CD14-positive monocyte (primary cell): ENCODE data around the gene OR1B1. TPM values are rescaled to one million over a fixed set of nuclear protein-coding genes. Genes with fewer than 3 reads are reported as not detected.
"Not testable (repeated sequence)": the region's sequence is repeated elsewhere in the genome, so short reads cannot be mapped to it uniquely, and the experiment has no call there.

Experiments used
- DNase-seq, 3 donors: peaks; one replicate each; pipeline ENCODE4 v3.0.0-alpha.2; 2011 to 2022
- H2AFZ ChIP-seq: 2 replicates; pipeline ENCODE4 v1.6.0; 2012; ENCODE audit warnings: mild to moderate bottlenecking, low read depth, low read length, inconsistent platforms; ENCODE audit not compliant: insufficient read depth, poor library complexity, severe bottlenecking
- H3K27ac ChIP-seq, 2 donors: 1 replicate in 1 of 2; 2 replicates in 1 of 2; pipeline ENCODE4 v1.5.1; 2012 to 2013; ENCODE audit warnings: low read length in 2 of 2, control low read depth in 1 of 2, inconsistent platforms in 1 of 2, low read depth in 1 of 2, mild to moderate bottlenecking in 1 of 2
- H3K27me3 ChIP-seq, 2 donors: one replicate each; pipeline versions ENCODE4 v1.6.0 to v1.6.1; 2011 to 2013; ENCODE audit warnings: low read length in 2 of 2; ENCODE audit not compliant: control insufficient read depth in 2 of 2, insufficient read depth in 2 of 2
- H3K36me3 ChIP-seq, 2 donors: replicated peaks in 1 of 2; 1 replicate in 1 of 2; 2 replicates in 1 of 2; pipeline versions ENCODE4 v1.5.1 to v1.6.1; 2012 to 2013; ENCODE audit warnings: low read length in 2 of 2, control low read depth in 1 of 2, inconsistent platforms in 1 of 2, mild to moderate bottlenecking in 1 of 2; ENCODE audit not compliant: insufficient read depth in 2 of 2, control insufficient read depth in 1 of 2
- H3K4me1 ChIP-seq, 2 donors: 1 replicate in 1 of 2; 2 replicates in 1 of 2; pipeline versions ENCODE4 v1.5.1 to v1.6.1; 2012 to 2013; ENCODE audit warnings: low read length in 2 of 2, control low read depth in 1 of 2, inconsistent platforms in 1 of 2, mild to moderate bottlenecking in 1 of 2, moderate library complexity in 1 of 2; ENCODE audit not compliant: insufficient read depth in 2 of 2, control insufficient read depth in 1 of 2
- H3K4me2 ChIP-seq: replicated peaks from 2 replicates; pipeline ENCODE3; 2012; ENCODE audit warnings: low read length, moderate library complexity, mild to moderate bottlenecking; ENCODE audit not compliant: poor library complexity, severe bottlenecking; ENCODE audit errors: extremely low read depth
- H3K4me3 ChIP-seq, 3 experiments: fragments of 200-600 bp in 1 of 3; sonication (generic) in 1 of 3; replicated peaks in 1 of 3; 1 replicate in 2 of 3; 2 replicates in 1 of 3; pipeline ENCODE4 v1.5.1; 2011 to 2013; ENCODE audit warnings: low read length in 3 of 3, mild to moderate bottlenecking in 3 of 3, control low read depth in 2 of 3, low read depth in 2 of 3, inconsistent platforms in 1 of 3, moderate library complexity in 1 of 3
- H3K79me2 ChIP-seq: 2 replicates; pipeline ENCODE4 v1.6.0; 2012; ENCODE audit warnings: mild to moderate bottlenecking, control low read depth, inconsistent platforms, low read length, moderate library complexity; ENCODE audit not compliant: insufficient read depth
- H3K9ac ChIP-seq: 2 replicates; pipeline ENCODE4 v1.6.0; 2017; ENCODE audit warnings: low read length, mild to moderate bottlenecking; ENCODE audit not compliant: insufficient read depth, poor library complexity, severe bottlenecking
- H3K9me3 ChIP-seq, 2 donors: replicated peaks in 1 of 2; 1 replicate in 1 of 2; 2 replicates in 1 of 2; pipeline versions ENCODE4 v1.5.1 to v1.6.1; 2012 to 2013; ENCODE audit warnings: low read length in 2 of 2, control low read depth in 1 of 2; ENCODE audit not compliant: control insufficient read depth in 1 of 2, insufficient read depth in 1 of 2
- H4K20me1 ChIP-seq: 2 replicates; pipeline ENCODE4 v1.6.0; 2012; ENCODE audit warnings: mild to moderate bottlenecking, low read length, control low read depth, moderate library complexity; ENCODE audit not compliant: insufficient read depth
- H3K27ac Mint-ChIP-seq, 7 donors: one replicate each; pipeline ENCODE4 v1.8.0; 2020; ENCODE audit warnings: mild to moderate bottlenecking in 7 of 7, mixed read lengths in 7 of 7, moderate library complexity in 6 of 7, inconsistent platforms in 2 of 7
- H3K27me3 Mint-ChIP-seq, 3 donors: one replicate each; pipeline ENCODE4 v1.8.0; 2021 to 2022; ENCODE audit warnings: low read depth in 3 of 3, mild to moderate bottlenecking in 3 of 3, mixed read lengths in 3 of 3, moderate library complexity in 3 of 3, inconsistent platforms in 1 of 3
- H3K36me3 Mint-ChIP-seq, 2 donors: one replicate each; pipeline ENCODE4 v1.8.0; 2020; ENCODE audit warnings: mixed read lengths in 2 of 2, inconsistent platforms in 1 of 2, mild to moderate bottlenecking in 1 of 2
- H3K4me1 Mint-ChIP-seq: one replicate; pipeline ENCODE4 v1.8.0; 2020; ENCODE audit warnings: mild to moderate bottlenecking, mixed read lengths
- H3K4me3 Mint-ChIP-seq, 2 donors: one replicate each; pipeline ENCODE4 v1.8.0; 2020; ENCODE audit warnings: mild to moderate bottlenecking in 2 of 2, mixed read lengths in 2 of 2, moderate library complexity in 1 of 2
- H3K9me3 Mint-ChIP-seq, 7 donors: one replicate each; pipeline ENCODE4 v1.8.0; 2020 to 2022; ENCODE audit warnings: mixed read lengths in 7 of 7, mild to moderate bottlenecking in 6 of 7, moderate library complexity in 6 of 7, inconsistent platforms in 2 of 7
- CTCF ChIP-seq: fragments of 200-600 bp; IDR thresholded peaks from one replicate; pipeline ENCODE4 v1.8.0; 2022; ENCODE audit warnings: antibody characterized with exemption, mild to moderate bottlenecking
- WGBS: methylation state at CpG from one replicate; pipeline ENCODE4 v1.1.5; 2013; ENCODE audit warnings: missing lambda C conversion rate; ENCODE audit not compliant: insufficient coverage; 5-methylcytosine and 5-hydroxymethylcytosine counted together
- intact Hi-C, 2 donors: fragments of 100-400 bp; cut with micrococcal nuclease; formaldehyde crosslinking; loops; one replicate each; pipeline versions ENCODE4 v1.15.0 to v1.15.1; 2023
- polyA plus RNA-seq, 3 donors: library from polyadenylated mRNA; depleted of rRNA in 1 of 3; unstranded in 2 of 3; stranded (reverse) in 1 of 3; fragments of 300-500 nt in 2 of 3; fragments of >200 nt in 1 of 3; fragmentation: Illumina TruSeq in 2 of 3; gene quantifications; 1 replicate in 2 of 3; 2 replicates in 1 of 3; pipeline ENCODE4 v1.2.3, GENCODE V29; 2012 to 2021

The OR1B1 gene
- polyA plus RNA-seq, 3 donors = not detected

- Histone ChIP-seq H3K4me3 (no peak overlapping the region), H4K20me1 (no peaks in the 10 kb centered on the region), H3K36me3 (no peaks in the 10 kb centered on the region), H3K27ac (no peak overlapping the region), H3K79me2 (no peaks in the 10 kb centered on the region), H2AFZ (no peak overlapping the region), H3K9ac (no peak overlapping the region), H3K27me3 (no peaks in the 10 kb centered on the region), H3K9me3 (peaks cover 0 to 7% of the 10 kb centered on the region in 2 donors), H3K4me2 (no peak overlapping the region), H3K4me1 (no peaks in the 10 kb centered on the region)
- no peaks in the 10 kb centered on the region for H3K4me1 Mint-ChIP-seq
- no peak for TF ChIP-seq CTCF
- H3K4me3 Mint-ChIP-seq = no peak overlapping the region
- no peaks in the 10 kb centered on the region for H3K36me3 Mint-ChIP-seq
- peaks cover 0 to 5% (median 4%) of the 10 kb centered on the region in 3 donors for H3K27me3 Mint-ChIP-seq
- WGBS = 90% methylated on average over 1 of the region's 1 CpG
- no peak for DNase-seq
- intact Hi-C loops = no loop called here
- H3K27ac Mint-ChIP-seq = no peak overlapping the region
- H3K9me3 Mint-ChIP-seq = peaks cover 0 to 4% (median 3%) of the 10 kb centered on the region in 7 donors
Measured at GRCh38 chr9:122606587-122606986, 50.8 kb downstream of the OR1B1 start.

GRCh38 chr9:122605691-122606090 is 51.7 kb downstream of the OR1B1 start:
- H3K36me3 Mint-ChIP-seq = no peaks in the 10 kb centered on the region
- Histone ChIP-seq H3K4me3 (no peak overlapping the region), H3K36me3 (no peaks in the 10 kb centered on the region), H2AFZ (no peak overlapping the region), H3K79me2 (no peaks in the 10 kb centered on the region), H3K27ac (no peak overlapping the region), H4K20me1 (no peaks in the 10 kb centered on the region), H3K4me1 (no peaks in the 10 kb centered on the region), H3K9ac (no peak overlapping the region), H3K27me3 (no peaks in the 10 kb centered on the region), H3K4me2 (no peak overlapping the region), H3K9me3 (peaks cover 1 to 8% of the 10 kb centered on the region in 2 donors)
- H3K9me3 Mint-ChIP-seq = peaks cover 2 to 8% (median 4%) of the 10 kb centered on the region in 7 donors
- no peaks in the 10 kb centered on the region for H3K4me1 Mint-ChIP-seq
- DNase-seq = no peak
- TF ChIP-seq CTCF = no peak
- peaks cover 0 to 5% (median 4%) of the 10 kb centered on the region in 3 donors for H3K27me3 Mint-ChIP-seq
- intact Hi-C loops = no loop called here
- WGBS = no CpG with 5 or more reads among the region's 1 CpG
- no peak overlapping the region for H3K27ac Mint-ChIP-seq
- H3K4me3 Mint-ChIP-seq = no peak overlapping the region

- H3K27ac Mint-ChIP-seq, H3K36me3 Mint-ChIP-seq, H3K4me1 Mint-ChIP-seq, H3K27me3 Mint-ChIP-seq, H3K9me3 ChIP-seq, H4K20me1 ChIP-seq, H2AFZ ChIP-seq, H3K9ac ChIP-seq, intact Hi-C loops, H3K4me3 ChIP-seq, H3K4me2 ChIP-seq, DNase-seq, H3K36me3 ChIP-seq, H3K27me3 ChIP-seq, H3K9me3 Mint-ChIP-seq, H3K4me1 ChIP-seq, H3K4me3 Mint-ChIP-seq, H3K27ac ChIP-seq, H3K79me2 ChIP-seq: not testable (repeated sequence)
- WGBS = 100% methylated on average over 1 of the region's 8 CpGs
Measured at GRCh38 chr9:122583284-122583683, 74.1 kb downstream of the OR1B1 start, which contains the start of gene OR1L8. TSS of gene OR1L8 (minus strand) at chr9:122583384. CDS start at chr9:122568477, 14,907 bp downstream.
